GM12878 (cell line): ENCODE results near the gene TP73. TPM values are rescaled to one million over a fixed set of nuclear protein-coding genes. Genes with fewer than 3 reads are reported as not detected.
A peak's percentile ranks its signal among the peaks of the same experiment; 100 is the strongest.

Experiments used
- BRCA1 ChIP-seq: IDR thresholded peaks from 2 replicates; pipeline ENCODE4 v1.6.1; 2011; ENCODE audit warnings: low read depth, low read length, improper control_type of control experiment
- CREM ChIP-seq: IDR thresholded peaks from 2 replicates; pipeline ENCODE4 v1.6.1; 2014; ENCODE audit warnings: antibody characterized with exemption, low read depth
- GABPA ChIP-seq: IDR thresholded peaks from 2 replicates; pipeline ENCODE4 v1.6.1; 2014; ENCODE audit warnings: antibody characterized with exemption, low read depth, mild to moderate bottlenecking, inconsistent platforms
- IKZF1 ChIP-seq: fragments of 450-650 bp; conservative IDR thresholded peaks from 2 replicates; pipeline ENCODE4 v1.6.1; 2017; ENCODE audit warnings: antibody characterized with exemption, mild to moderate bottlenecking
- IRF4 ChIP-seq: IDR thresholded peaks from 2 replicates; pipeline ENCODE4 v1.6.1; 2011; ENCODE audit warnings: low read depth, low read length
- MEF2B ChIP-seq: fragments of 450-650 bp; IDR thresholded peaks from 2 replicates; pipeline ENCODE4 v1.6.1; 2018; ENCODE audit warnings: mild to moderate bottlenecking, moderate library complexity; ENCODE audit not compliant: partially characterized antibody, poor library complexity, severe bottlenecking
- MXI1 ChIP-seq: fragments of 150-350 bp; IDR thresholded peaks from 2 replicates; pipeline ENCODE4 v1.6.1; 2011; ENCODE audit warnings: low read depth, mild to moderate bottlenecking, inconsistent platforms, low read length, improper control_type of control experiment
- POLR2A ChIP-seq: IDR thresholded peaks from 2 replicates; pipeline ENCODE4 v1.6.1; 2011; ENCODE audit warnings: low read depth, mild to moderate bottlenecking, low read length
- POLR2AphosphoS5 ChIP-seq: IDR thresholded peaks from 2 replicates; pipeline ENCODE4 v1.6.1; 2011; ENCODE audit warnings: mild to moderate bottlenecking, low read length, inconsistent platforms
- SIN3A ChIP-seq: IDR thresholded peaks from 2 replicates; pipeline ENCODE4 v1.6.1; 2012; ENCODE audit warnings: low read depth, low read length, improper control_type of control experiment
- SMARCA5 ChIP-seq: fragments of 450-650 bp; IDR thresholded peaks from 2 replicates; pipeline ENCODE4 v1.6.1; 2017; ENCODE audit warnings: mild to moderate bottlenecking
- TAF1 ChIP-seq: IDR thresholded peaks from 2 replicates; pipeline ENCODE4 v1.6.1; 2011; ENCODE audit warnings: mild to moderate bottlenecking, low read depth, low read length, borderline replicate concordance
- YY1 ChIP-seq: IDR thresholded peaks from 2 replicates; pipeline ENCODE4 v1.6.1; 2011; ENCODE audit warnings: low read depth, mild to moderate bottlenecking, low read length
- ZNF207 ChIP-seq: fragments of 450-650 bp; IDR thresholded peaks from 2 replicates; pipeline ENCODE4 v1.6.1; 2014; ENCODE audit warnings: antibody characterized with exemption, mild to moderate bottlenecking, borderline replicate concordance
- polyA plus RNA-seq, 11 experiments: library from polyadenylated mRNA; depleted of rRNA in 4 of 11; unstranded in 6 of 11; stranded (reverse) in 5 of 11; fragments of >200 nt; fragmentation: Nextera tagmentation in 4 of 11; fragmentation: Illumina TruSeq in 1 of 11; extraction: Ambion mirVana in 4 of 11; extraction: Trizol in 1 of 11; gene quantifications; 1 replicate in 1 of 11; 2 replicates in 10 of 11; pipeline versions ENCODE4 v1.2.1 to v1.2.3, GENCODE V29; 2011 to 2016; ENCODE audit warnings: inconsistent platforms in 2 of 11, missing spikeins in 2 of 11, low read depth in 1 of 11
- total RNA-seq, 4 experiments: library from RNA; depleted of rRNA in 3 of 4; stranded (reverse); fragments of >200 nt in 3 of 4; fragmentation: Illumina TruSeq in 1 of 4; extraction: Trizol in 1 of 4; gene quantifications; 2 replicates each; pipeline versions ENCODE4 v1.2.1 to v1.2.3, GENCODE V29; 2013 to 2021
- TF ChIP-seq, protein P1 (sequence below): fragments of 450-650 bp; IDR thresholded peaks from 2 replicates; pipeline ENCODE4 v1.6.1; 2018; ENCODE audit warnings: borderline replicate concordance, mild to moderate bottlenecking; ENCODE audit not compliant: partially characterized antibody
- TF ChIP-seq, protein P2 (sequence below): fragments of 450-650 bp; IDR thresholded peaks from 2 replicates; pipeline ENCODE4 v1.6.1; 2017; ENCODE audit warnings: mild to moderate bottlenecking, low read depth, inconsistent platforms; ENCODE audit not compliant: poor library complexity, severe bottlenecking
- TF ChIP-seq, protein P3 (sequence below): IDR thresholded peaks from 2 replicates; pipeline ENCODE4 v1.6.1; 2011; ENCODE audit warnings: low read depth, mild to moderate bottlenecking, low read length, moderate library complexity, borderline replicate concordance; ENCODE audit errors: extremely low read depth
- TF ChIP-seq, protein P4 (sequence below): fragments of 450-650 bp; IDR thresholded peaks from 2 replicates; pipeline ENCODE4 v1.6.1; 2017; ENCODE audit warnings: antibody characterized with exemption, mild to moderate bottlenecking, moderate library complexity
- TF ChIP-seq, protein P5 (sequence below): fragments of 450-650 bp; IDR thresholded peaks from 2 replicates; pipeline ENCODE4 v1.6.1; 2017; ENCODE audit warnings: low read depth, mild to moderate bottlenecking, moderate library complexity

The TP73 gene
- total and polyA plus RNA-seq, 10 of the 15 experiments (the other 5 are each of a cell fraction or from before 2014, with no cell fraction given): 0.08 to 54.2 (median 14.9) TPM

DNA sequence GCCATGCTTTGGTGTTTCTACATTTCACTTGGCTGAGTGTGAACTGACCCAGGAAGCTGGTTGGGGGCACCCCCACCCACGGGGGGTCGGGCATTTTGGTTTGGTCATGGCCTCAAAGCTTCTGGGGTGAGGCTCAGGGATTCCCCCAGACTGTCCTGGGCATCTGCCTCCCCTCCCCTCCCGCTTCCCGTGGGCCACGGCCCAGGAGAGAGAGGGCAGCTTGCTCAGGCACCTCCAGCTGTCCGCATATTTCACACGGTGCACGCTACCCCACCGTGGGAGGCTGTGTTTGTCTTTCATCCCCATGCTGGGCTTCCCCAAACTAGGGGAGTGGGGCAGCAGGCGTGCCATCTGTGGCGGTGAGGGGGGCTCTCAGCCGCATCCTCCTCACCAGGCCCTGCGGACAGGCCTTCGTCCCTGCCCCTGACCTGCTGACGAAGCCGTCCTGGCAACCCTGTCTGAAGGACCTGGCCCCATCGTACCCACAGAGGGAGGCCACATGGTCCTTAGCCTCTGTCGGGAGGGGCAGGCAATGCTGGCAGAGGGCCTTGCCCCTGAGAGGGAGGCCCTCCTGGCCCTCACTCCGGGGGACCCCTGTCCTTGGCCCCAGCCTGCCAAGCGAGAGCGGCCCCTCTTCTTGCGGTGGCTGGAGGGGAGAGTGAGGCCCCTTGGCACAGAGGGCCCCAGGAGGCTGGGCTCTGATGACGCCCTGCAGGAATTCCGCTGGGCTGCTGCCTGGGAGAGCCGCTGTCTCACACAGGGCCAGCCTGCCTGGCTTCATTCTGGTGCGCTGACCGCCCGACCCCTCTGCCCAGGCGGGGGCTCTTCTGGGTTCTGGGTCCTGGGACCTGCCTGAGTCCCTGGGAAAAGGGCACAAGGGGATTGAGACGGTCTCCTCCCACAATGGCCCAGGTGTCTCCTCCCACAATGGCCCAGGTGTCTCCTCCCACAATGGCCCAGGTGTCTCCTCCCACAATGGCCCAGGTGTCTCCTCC lies 22.1 kb downstream of the TP73 start (continued):
- TF ChIP-seq ZNF207: no peak
- peak; percentile 53; the same call in 1 of the 2 replicates for TF ChIP-seq SMARCA5
- peak; percentile 75 for TF ChIP-seq MEF2B
- TF ChIP-seq IKZF1: peak; percentile 94
- TF ChIP-seq, protein P1, sequence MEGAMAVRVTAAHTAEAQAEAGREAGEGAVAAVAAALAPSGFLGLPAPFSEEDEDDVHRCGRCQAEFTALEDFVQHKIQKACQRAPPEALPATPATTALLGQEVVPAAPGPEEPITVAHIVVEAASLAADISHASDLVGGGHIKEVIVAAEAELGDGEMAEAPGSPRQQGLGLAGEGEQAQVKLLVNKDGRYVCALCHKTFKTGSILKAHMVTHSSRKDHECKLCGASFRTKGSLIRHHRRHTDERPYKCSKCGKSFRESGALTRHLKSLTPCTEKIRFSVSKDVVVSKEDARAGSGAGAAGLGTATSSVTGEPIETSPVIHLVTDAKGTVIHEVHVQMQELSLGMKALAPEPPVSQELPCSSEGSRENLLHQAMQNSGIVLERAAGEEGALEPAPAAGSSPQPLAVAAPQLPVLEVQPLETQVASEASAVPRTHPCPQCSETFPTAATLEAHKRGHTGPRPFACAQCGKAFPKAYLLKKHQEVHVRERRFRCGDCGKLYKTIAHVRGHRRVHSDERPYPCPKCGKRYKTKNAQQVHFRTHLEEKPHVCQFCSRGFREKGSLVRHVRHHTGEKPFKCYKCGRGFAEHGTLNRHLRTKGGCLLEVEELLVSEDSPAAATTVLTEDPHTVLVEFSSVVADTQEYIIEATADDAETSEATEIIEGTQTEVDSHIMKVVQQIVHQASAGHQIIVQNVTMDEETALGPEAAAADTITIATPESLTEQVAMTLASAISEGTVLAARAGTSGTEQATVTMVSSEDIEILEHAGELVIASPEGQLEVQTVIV: no peak
- TF ChIP-seq BRCA1: no peak
- TF ChIP-seq, protein P2, sequence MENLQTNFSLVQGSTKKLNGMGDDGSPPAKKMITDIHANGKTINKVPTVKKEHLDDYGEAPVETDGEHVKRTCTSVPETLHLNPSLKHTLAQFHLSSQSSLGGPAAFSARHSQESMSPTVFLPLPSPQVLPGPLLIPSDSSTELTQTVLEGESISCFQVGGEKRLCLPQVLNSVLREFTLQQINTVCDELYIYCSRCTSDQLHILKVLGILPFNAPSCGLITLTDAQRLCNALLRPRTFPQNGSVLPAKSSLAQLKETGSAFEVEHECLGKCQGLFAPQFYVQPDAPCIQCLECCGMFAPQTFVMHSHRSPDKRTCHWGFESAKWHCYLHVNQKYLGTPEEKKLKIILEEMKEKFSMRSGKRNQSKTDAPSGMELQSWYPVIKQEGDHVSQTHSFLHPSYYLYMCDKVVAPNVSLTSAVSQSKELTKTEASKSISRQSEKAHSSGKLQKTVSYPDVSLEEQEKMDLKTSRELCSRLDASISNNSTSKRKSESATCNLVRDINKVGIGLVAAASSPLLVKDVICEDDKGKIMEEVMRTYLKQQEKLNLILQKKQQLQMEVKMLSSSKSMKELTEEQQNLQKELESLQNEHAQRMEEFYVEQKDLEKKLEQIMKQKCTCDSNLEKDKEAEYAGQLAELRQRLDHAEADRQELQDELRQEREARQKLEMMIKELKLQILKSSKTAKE: no peak
- peak; percentile 18 for TF ChIP-seq POLR2A
- TF ChIP-seq IRF4: peak; percentile 34
- peak; percentile 22; the same call in 1 of the 2 replicates for TF ChIP-seq POLR2AphosphoS5
- TF ChIP-seq YY1: peak; percentile 55
- TF ChIP-seq MXI1: no peak
- TF ChIP-seq, protein P3, sequence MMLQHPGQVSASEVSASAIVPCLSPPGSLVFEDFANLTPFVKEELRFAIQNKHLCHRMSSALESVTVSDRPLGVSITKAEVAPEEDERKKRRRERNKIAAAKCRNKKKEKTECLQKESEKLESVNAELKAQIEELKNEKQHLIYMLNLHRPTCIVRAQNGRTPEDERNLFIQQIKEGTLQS: no peak
- TF ChIP-seq, protein P4, sequence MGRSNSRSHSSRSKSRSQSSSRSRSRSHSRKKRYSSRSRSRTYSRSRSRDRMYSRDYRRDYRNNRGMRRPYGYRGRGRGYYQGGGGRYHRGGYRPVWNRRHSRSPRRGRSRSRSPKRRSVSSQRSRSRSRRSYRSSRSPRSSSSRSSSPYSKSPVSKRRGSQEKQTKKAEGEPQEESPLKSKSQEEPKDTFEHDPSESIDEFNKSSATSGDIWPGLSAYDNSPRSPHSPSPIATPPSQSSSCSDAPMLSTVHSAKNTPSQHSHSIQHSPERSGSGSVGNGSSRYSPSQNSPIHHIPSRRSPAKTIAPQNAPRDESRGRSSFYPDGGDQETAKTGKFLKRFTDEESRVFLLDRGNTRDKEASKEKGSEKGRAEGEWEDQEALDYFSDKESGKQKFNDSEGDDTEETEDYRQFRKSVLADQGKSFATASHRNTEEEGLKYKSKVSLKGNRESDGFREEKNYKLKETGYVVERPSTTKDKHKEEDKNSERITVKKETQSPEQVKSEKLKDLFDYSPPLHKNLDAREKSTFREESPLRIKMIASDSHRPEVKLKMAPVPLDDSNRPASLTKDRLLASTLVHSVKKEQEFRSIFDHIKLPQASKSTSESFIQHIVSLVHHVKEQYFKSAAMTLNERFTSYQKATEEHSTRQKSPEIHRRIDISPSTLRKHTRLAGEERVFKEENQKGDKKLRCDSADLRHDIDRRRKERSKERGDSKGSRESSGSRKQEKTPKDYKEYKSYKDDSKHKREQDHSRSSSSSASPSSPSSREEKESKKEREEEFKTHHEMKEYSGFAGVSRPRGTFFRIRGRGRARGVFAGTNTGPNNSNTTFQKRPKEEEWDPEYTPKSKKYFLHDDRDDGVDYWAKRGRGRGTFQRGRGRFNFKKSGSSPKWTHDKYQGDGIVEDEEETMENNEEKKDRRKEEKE: no peak
- TF ChIP-seq CREM: 0 out of 2 replicates have a peak, but pooled peaks have one; percentile 41
- TF ChIP-seq TAF1: no peak
- TF ChIP-seq SIN3A: no peak
- TF ChIP-seq, protein P5, sequence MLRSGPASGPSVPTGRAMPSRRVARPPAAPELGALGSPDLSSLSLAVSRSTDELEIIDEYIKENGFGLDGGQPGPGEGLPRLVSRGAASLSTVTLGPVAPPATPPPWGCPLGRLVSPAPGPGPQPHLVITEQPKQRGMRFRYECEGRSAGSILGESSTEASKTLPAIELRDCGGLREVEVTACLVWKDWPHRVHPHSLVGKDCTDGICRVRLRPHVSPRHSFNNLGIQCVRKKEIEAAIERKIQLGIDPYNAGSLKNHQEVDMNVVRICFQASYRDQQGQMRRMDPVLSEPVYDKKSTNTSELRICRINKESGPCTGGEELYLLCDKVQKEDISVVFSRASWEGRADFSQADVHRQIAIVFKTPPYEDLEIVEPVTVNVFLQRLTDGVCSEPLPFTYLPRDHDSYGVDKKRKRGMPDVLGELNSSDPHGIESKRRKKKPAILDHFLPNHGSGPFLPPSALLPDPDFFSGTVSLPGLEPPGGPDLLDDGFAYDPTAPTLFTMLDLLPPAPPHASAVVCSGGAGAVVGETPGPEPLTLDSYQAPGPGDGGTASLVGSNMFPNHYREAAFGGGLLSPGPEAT: peak; percentile 8; the same call in 1 of the 2 replicates
- no peak for TF ChIP-seq GABPA
